Fibroblast of mammary gland (primary cell): ENCODE data around the gene RIPK4.
"Not testable (repeated sequence)": the region's sequence is repeated elsewhere in the genome, so short reads cannot be mapped to it uniquely, and the experiment has no call there.

Source experiments
- DNase-seq: peaks from one replicate; pipeline ENCODE4 v3.0.0-alpha.2; 2010; ENCODE audit warnings: low read depth
- H3K4me3 ChIP-seq: 2 replicates; pipeline ENCODE4 v1.5.1; 2011; ENCODE audit warnings: low read depth, mild to moderate bottlenecking, low read length, moderate library complexity; ENCODE audit not compliant: control insufficient read depth
- CTCF ChIP-seq: conservative IDR thresholded peaks from 2 replicates; pipeline ENCODE4 v1.5.1; 2011; ENCODE audit warnings: low read depth, low read length, inconsistent platforms; ENCODE audit not compliant: control insufficient read depth, insufficient read depth

RIPK4 gene

GRCh38 chr21:41722052-41723018 lies 44.5 kb downstream of the RIPK4 start:
- DNase-seq = no peak
- H3K4me3 ChIP-seq = no peak overlapping the region
- TF ChIP-seq CTCF = no peak

DNA sequence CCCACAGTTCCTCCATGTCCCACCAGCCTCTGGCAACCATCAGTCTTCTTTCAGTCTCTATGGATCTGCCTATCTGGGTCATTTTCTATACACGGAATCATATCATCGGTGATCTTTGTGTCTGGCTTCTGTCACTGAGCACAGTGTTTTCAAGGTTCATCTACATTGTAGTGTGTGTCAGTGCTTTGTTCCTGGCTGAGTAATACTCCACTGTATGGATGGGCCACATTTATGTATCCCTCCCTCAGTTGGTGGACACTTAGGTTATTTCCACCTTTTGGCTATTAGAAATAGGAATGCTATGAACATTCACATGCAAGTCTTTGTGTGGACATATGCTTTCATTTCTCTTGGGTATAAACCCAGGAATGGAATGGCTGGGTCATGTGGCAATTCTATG lies 46.6 kb downstream of the RIPK4 start:
- TF ChIP-seq CTCF = no peak
- DNase-seq = no peak
- H3K4me3 ChIP-seq = no peak overlapping the region

DNA sequence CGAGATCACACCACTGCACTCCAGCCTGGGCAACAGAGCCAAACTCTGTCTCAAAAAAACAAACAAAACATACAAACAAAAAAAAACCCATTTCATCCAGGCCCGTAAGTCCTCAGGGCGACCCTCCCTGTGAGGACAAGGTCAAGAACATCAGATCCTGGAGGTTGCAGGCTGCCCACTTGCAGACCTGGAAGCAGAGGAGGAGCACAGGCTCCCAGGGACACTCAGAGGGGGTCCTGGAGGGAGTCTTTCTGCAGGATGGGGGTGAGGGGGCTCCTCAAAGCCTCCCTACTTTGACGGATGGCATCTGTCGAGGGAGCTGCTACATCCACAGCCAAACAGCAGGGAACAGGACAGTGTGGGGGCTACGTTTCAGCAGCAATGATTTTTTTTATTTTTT lies 47.2 kb downstream of the RIPK4 start:
- no peak overlapping the region for H3K4me3 ChIP-seq
- TF ChIP-seq CTCF = no peak
- no peak for DNase-seq

- DNase-seq = no peak
- no peak overlapping the region for H3K4me3 ChIP-seq
- TF ChIP-seq CTCF = no peak
These were observed 49.1 kb downstream of the RIPK4 start for GRCh38 chr21:41717573-41718330.

DNA sequence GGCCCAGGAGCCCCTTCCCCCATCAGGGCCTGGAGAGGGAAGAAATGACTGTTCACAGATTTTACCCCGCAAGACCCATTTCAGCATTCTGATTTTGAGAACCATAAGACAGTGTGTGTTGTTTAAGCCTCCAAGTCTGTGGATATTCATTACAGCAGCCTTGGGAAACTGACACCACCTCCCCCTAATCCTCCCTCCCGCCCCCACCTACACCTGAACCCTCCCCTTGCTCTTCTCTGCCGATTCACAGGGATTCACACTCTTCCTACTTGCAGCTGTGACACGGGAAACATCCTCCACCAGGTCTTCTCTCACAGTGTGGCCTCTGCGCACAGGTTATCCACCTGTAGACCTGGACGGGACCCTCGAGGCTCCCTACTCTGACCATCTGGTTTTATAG lies 50.1 kb downstream of the RIPK4 start:
- H3K4me3 ChIP-seq = no peak overlapping the region
- TF ChIP-seq CTCF = no peak
- no peak for DNase-seq

DNA sequence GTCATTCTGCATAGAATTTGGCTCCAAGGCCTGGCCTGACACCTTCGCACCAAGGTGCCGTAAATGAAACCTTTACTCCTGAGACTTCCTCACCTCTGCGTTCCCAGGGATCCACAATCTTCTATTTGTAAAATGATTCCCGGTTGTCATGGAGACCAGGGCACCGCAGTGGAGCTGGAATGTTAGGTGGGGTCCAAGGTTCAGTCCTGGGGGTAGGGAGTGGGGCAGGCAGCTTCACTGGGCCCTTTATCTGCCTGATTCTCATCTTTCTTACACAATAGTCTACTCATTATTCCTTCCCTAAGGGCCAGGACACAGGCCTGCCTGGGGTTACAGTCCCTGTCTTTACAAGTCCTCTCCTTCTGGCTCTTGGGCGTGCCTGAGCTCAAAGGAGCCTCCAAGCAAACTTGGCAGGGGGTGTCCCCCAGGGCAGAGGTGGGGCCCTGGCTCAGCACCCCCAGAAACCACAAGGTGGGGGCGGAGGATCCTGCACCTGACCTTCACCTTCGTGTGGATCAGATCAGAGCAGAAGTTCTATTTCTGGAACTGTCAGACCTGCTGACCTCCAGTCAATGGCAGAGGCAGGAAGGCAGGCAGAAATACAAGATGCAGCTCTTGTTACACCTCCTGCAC lies 51.1 kb downstream of the RIPK4 start:
- no peak for DNase-seq
- no peak for TF ChIP-seq CTCF
- H3K4me3 ChIP-seq = no peak overlapping the region

- not testable (repeated sequence) for DNase-seq, H3K4me3 ChIP-seq
These were observed 52.5 kb downstream of the RIPK4 start for GRCh38 chr21:41714299-41714865.
